Spinal cord (tissue), 10 donors: ENCODE results near the gene SLC34A1. TPM values are rescaled to one million over a fixed set of nuclear protein-coding genes. Genes with fewer than 3 reads are reported as not detected.
A peak's percentile ranks its signal among the peaks of the same experiment; 100 is the strongest.

Source experiments
- DNase-seq, 6 donors: peaks; one replicate each; pipeline versions ENCODE4 v3.0.0 to v3.0.0-alpha.2; 2013 to 2015; ENCODE audit warnings: low spot score in 6 of 6, low read depth in 4 of 6
- H3K27ac ChIP-seq: one replicate; pipeline ENCODE4 v1.5.1; 2013; ENCODE audit warnings: low read depth, low read length, control low read depth
- H3K27me3 ChIP-seq: one replicate; pipeline ENCODE4 v1.6.1; 2013; ENCODE audit warnings: low read length; ENCODE audit not compliant: control insufficient read depth, insufficient read depth
- H3K36me3 ChIP-seq: one replicate; pipeline ENCODE4 v1.6.1; 2013; ENCODE audit warnings: low read length; ENCODE audit not compliant: control insufficient read depth, insufficient read depth
- H3K4me1 ChIP-seq: one replicate; pipeline ENCODE4 v1.6.1; 2013; ENCODE audit warnings: low read length; ENCODE audit not compliant: control insufficient read depth, insufficient read depth
- H3K4me3 ChIP-seq: one replicate; pipeline ENCODE4 v1.5.1; 2013; ENCODE audit warnings: low read depth, low read length, control low read depth
- H3K9me3 ChIP-seq: one replicate; pipeline ENCODE4 v1.6.1; 2013; ENCODE audit warnings: low read length; ENCODE audit not compliant: control insufficient read depth, insufficient read depth
- WGBS: methylation state at CpG from one replicate; pipeline ENCODE4 v1.1.5; 2013; ENCODE audit warnings: missing lambda C conversion rate; ENCODE audit not compliant: insufficient coverage; 5-methylcytosine and 5-hydroxymethylcytosine counted together
- polyA plus RNA-seq, 2 donors: library from polyadenylated mRNA; unstranded; fragments of 120-200 nt; gene quantifications; one replicate each; pipeline ENCODE4 v1.2.1, GENCODE V29; 2013; ENCODE audit not compliant: insufficient read length in 2 of 2
- total RNA-seq, 2 donors: library from RNA; depleted of rRNA in 1 of 2; stranded (reverse); fragments of 120-200 nt in 1 of 2; fragments of >200 nt in 1 of 2; gene quantifications; one replicate each; pipeline versions ENCODE4 v1.2.3 to v1.2.4, GENCODE V29; 2013 to 2014
- donor health status: healthy.

Gene SLC34A1
- total and polyA plus RNA-seq, 4 donors = 0.68 to 1.2 TPM; not detected in 2

- Histone ChIP-seq H3K27ac (no peak overlapping the region), H3K36me3 (peaks cover 52% of the 10 kb centered on the region), H3K4me3 (no peak overlapping the region), H3K4me1 (peaks cover 54% of the 10 kb centered on the region), H3K9me3 (no peaks in the 10 kb centered on the region), H3K27me3 (no peaks in the 10 kb centered on the region)
- DNase-seq = no peak
- WGBS = 89% methylated on average over 6 of the region's 6 CpGs
Measured at GRCh38 chr5:177429248-177430040, 45.2 kb downstream of the SLC34A1 start.

DNA sequence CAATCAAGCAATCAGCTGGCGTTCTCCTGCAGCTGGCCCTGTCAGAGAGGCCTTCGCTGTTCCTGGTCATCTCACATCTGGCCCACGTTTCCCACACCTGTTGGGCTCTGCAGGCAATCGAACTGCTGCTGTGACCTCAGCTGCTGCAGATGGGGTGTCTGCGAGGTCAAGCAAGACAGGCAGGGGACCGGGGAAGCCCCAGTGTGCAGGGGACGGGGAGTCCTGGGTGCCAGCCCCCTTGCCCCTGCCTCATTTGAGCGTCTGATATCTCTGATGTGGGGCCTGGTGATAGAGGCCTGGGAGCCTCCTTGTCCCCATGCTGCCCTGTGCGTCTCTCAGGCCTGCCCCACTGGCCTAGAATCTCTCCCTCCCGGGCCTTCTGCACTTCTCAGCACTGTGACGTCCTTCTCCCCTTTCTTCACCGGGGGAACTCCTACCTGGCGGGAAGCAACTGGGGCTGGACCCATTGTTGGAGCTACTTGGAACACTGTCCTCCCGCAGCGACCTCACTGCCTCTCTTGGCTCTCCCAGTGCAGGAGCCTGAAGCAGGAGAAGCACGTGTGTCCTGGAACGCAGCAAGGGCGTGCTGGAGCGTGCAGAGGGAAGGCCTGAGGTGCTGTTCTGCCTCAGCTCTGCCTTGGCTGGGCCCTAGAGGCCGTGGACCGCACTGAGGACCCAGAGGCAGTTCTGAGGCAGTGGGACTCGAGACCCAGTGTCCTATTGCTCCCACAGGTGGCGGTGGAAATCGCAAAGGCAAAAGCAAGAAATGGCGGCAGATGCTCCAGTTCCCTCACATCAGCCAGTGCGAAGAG is 46.1 kb downstream of the SLC34A1 start:
- H3K4me1 ChIP-seq = peaks cover 52% of the 10 kb centered on the region
- no peaks in the 10 kb centered on the region for H3K9me3 ChIP-seq
- no peaks in the 10 kb centered on the region for H3K27me3 ChIP-seq
- no peak overlapping the region for H3K4me3 ChIP-seq
- WGBS = 87% methylated on average over 26 of the region's 26 CpGs
- H3K36me3 ChIP-seq = peaks cover 61% of the 10 kb centered on the region
- H3K27ac ChIP-seq = no peak overlapping the region
- no peak for DNase-seq

DNA sequence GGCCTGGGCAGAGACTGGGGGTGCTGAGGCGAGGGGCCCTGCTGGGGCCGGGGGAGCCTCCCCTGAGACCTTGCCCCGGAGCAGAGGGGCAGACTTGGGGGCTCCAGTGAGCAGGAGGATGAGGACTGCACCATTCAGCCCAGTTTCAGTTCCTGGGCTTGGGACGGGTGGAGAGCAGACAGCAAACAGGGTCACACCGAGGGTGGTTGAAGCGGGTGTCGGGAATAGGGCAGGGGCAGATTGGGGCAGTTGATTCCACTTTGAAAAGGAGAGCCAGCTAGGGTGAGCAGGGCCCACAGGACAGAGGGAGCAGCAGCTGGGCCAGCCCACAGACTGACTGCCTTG is 46.7 kb downstream of the SLC34A1 start:
- WGBS = 80% methylated on average over 7 of the region's 7 CpGs
- no peak for DNase-seq
- Histone ChIP-seq H3K4me3 (no peak overlapping the region), H3K9me3 (no peaks in the 10 kb centered on the region), H3K27me3 (no peaks in the 10 kb centered on the region), H3K27ac (no peak overlapping the region), H3K4me1 (peaks cover 47% of the 10 kb centered on the region), H3K36me3 (peaks cover 67% of the 10 kb centered on the region)

- peaks cover 73% of the 10 kb centered on the region for H3K36me3 ChIP-seq
- peaks cover 47% of the 10 kb centered on the region for H3K4me1 ChIP-seq
- no peak for DNase-seq
- WGBS = 89% methylated on average over 24 of the region's 29 CpGs
- no peak overlapping the region for H3K4me3 ChIP-seq
- no peak overlapping the region for H3K27ac ChIP-seq
- no peaks in the 10 kb centered on the region for H3K27me3 ChIP-seq
- no peaks in the 10 kb centered on the region for H3K9me3 ChIP-seq
Measured at GRCh38 chr5:177431317-177432142, 47.3 kb downstream of the SLC34A1 start.

DNA sequence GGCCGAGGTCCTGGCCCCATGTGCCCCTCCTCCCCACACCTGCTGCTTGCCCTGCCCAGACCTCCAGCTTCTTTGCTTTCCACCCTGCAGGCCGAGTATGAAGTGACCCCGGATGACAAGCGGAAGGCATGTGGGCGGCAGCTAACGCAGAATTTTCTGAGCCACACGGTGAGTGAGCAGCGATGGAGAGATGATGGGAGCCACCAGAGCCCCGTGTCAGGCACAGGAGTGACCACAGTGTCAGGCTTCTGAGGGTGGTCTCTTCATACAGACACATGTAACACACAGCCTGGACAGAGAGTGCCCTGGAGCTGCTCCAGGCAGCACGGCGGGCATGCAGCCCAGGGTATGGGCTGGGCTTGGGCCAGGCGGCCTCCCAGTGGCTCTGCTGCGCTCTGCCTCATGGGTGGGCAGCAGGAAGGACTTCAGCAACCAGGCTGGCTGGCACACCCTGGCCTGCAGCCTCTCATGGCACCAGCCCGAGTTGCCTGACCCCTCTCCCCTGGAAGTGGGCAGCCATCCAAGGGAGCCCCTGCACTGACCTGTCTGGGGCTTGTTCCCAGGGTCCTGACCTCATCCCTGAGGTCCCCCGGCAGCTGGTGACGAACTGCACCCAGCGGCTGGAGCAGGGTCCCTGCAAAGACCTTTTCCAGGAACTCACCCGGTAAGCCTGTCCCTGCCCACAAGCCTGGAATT is 48.1 kb downstream of the SLC34A1 start:
- WGBS = 76% methylated on average over 17 of the region's 18 CpGs
- no peaks in the 10 kb centered on the region for H3K27me3 ChIP-seq
- no peaks in the 10 kb centered on the region for H3K9me3 ChIP-seq
- peak in 1 of 6 donors; percentile 43 for DNase-seq
- peaks cover 42% of the 10 kb centered on the region for H3K4me1 ChIP-seq
- H3K27ac ChIP-seq = no peak overlapping the region
- peaks cover 80% of the 10 kb centered on the region for H3K36me3 ChIP-seq
- no peak overlapping the region for H3K4me3 ChIP-seq

- Histone ChIP-seq H3K27ac (no peak overlapping the region), H3K27me3 (no peaks in the 10 kb centered on the region), H3K4me3 (no peak overlapping the region), H3K36me3 (peaks cover 87% of the 10 kb centered on the region), H3K4me1 (peaks cover 34% of the 10 kb centered on the region), H3K9me3 (no peaks in the 10 kb centered on the region)
- 91% methylated on average over 23 of the region's 25 CpGs for WGBS
- DNase-seq = no peak
Measured at GRCh38 chr5:177432839-177433657, 48.8 kb downstream of the SLC34A1 start.

GRCh38 chr5:177433658-177434217 is 49.5 kb downstream of the SLC34A1 start:
- H3K4me3 ChIP-seq = no peak overlapping the region
- H3K9me3 ChIP-seq = no peaks in the 10 kb centered on the region
- no peak for DNase-seq
- 96% methylated on average over 26 of the region's 29 CpGs for WGBS
- H3K36me3 ChIP-seq = peaks cover 89% of the 10 kb centered on the region
- H3K27ac ChIP-seq = no peak overlapping the region
- no peaks in the 10 kb centered on the region for H3K27me3 ChIP-seq
- H3K4me1 ChIP-seq = peaks cover 28% of the 10 kb centered on the region

DNA sequence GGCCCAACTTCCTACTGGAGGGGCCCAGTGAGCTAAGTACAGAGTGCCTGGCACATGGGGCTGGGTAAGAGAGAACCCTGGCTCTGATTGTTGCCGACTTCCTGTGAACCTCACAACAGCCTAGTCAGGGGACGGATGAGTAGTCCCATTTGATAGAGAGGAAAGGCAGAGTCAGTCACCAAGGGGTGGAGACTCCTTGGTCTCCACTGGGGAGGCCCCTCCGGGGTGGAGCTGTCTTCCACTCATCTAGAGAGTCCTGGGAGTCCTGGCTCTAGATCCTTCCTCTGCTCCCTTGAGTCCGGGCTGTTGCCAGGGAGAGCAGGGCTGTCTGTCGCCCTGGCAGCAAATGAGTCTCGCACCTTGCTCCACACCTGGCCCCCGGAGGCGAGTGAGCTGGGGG is 50.2 kb downstream of the SLC34A1 start:
- H3K36me3 ChIP-seq = peaks cover 89% of the 10 kb centered on the region

More for the DNA sequence above, 50.2 kb downstream of the SLC34A1 start:
- H3K4me3 ChIP-seq = no peak overlapping the region
- no peaks in the 10 kb centered on the region for H3K9me3 ChIP-seq
- no peak for DNase-seq
- 94% methylated on average over 8 of the region's 8 CpGs for WGBS
- no peaks in the 10 kb centered on the region for H3K27me3 ChIP-seq
- peaks cover 21% of the 10 kb centered on the region for H3K4me1 ChIP-seq
- no peak overlapping the region for H3K27ac ChIP-seq
